HFF-Myc (cell line): ENCODE results near the gene RPP38.

Source experiments
- DNase-seq: peaks from one replicate; pipeline ENCODE4 v3.0.0-alpha.2; 2011; ENCODE audit warnings: low read depth; ENCODE audit errors: extremely low read depth
- H3K4me3 ChIP-seq: replicated peaks from 2 replicates; pipeline ENCODE4 v1.5.1; 2011; ENCODE audit warnings: low read depth, mild to moderate bottlenecking, control low read depth, low read length
- TF ChIP-seq, protein P1 (sequence below): IDR thresholded peaks from 2 replicates; pipeline ENCODE4 v1.5.1; 2012; ENCODE audit warnings: mild to moderate bottlenecking, low read depth, low read length, control low read depth; ENCODE audit errors: missing control alignments

Gene RPP38, protein sequence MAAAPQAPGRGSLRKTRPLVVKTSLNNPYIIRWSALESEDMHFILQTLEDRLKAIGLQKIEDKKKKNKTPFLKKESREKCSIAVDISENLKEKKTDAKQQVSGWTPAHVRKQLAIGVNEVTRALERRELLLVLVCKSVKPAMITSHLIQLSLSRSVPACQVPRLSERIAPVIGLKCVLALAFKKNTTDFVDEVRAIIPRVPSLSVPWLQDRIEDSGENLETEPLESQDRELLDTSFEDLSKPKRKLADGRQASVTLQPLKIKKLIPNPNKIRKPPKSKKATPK

DNA sequence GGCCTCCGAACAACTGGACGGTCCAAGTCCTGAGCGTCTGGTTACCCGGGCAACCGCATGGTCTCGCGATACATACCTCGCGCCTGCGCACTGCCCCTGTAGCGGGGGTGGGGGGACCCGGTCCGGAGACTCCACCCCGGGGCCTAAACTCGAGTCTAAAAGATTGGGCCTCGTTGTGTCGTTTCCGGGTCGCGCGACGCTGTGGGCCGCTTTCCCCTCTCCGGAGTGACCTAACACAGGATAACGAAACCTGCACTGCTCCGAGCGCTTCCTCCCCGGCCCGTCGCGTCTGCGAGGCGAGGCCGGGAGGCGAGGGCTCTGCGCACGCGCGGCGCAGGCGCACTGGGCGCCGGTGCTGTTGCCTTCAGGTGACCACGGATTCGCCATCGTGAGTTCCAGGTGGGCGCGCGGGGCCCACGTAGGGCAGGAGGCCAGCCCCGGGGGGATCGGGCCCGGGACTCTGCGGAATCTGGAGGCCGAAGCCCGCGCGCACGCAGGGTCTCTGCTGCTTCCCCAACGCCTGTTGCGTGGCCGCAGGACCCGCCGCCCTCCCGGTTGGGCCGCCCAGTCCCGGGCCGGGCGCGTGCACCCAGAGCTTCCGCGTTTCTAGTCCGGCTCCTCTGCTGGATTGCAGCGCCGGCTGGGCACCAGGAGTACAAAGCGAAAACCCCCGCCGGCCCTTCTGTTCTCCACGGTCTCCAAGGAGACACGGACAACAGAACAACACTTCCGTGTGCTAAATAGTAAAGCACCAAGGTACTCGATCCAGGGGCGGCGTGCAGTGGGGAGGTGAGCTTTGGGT lies at the start of gene RPP38:
TSS of gene RPP38 (plus strand) at position 345 of the 802 bp plus-strand sequence. CDS start 5,960 bp downstream, outside the sequence.
- DNase-seq: peak; percentile 84
- peak within 1 kb of the TSS; percentile 73 for H3K4me3 ChIP-seq
- TF ChIP-seq, protein P1, sequence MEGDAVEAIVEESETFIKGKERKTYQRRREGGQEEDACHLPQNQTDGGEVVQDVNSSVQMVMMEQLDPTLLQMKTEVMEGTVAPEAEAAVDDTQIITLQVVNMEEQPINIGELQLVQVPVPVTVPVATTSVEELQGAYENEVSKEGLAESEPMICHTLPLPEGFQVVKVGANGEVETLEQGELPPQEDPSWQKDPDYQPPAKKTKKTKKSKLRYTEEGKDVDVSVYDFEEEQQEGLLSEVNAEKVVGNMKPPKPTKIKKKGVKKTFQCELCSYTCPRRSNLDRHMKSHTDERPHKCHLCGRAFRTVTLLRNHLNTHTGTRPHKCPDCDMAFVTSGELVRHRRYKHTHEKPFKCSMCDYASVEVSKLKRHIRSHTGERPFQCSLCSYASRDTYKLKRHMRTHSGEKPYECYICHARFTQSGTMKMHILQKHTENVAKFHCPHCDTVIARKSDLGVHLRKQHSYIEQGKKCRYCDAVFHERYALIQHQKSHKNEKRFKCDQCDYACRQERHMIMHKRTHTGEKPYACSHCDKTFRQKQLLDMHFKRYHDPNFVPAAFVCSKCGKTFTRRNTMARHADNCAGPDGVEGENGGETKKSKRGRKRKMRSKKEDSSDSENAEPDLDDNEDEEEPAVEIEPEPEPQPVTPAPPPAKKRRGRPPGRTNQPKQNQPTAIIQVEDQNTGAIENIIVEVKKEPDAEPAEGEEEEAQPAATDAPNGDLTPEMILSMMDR: no peak

DNA sequence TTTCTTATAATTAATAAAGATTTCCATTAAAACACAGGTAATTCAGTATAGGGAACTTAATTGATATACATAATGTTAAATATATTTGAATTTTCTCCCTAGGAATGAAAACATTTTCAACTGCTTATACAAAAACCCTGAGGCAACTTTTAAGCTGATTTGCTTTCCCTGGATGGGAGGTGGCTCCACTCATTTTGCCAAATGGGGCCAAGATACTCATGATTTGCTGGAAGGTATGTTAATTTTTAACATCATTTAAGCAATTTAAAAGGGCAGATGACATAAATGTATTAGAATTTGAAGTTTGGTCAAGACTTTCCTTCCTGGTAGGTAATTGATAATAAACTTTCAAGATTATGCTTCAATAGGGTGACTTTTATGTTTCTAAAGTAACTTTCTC lies 47.6 kb upstream of the RPP38 start:
- no peak for DNase-seq
- H3K4me3 ChIP-seq: no peak overlapping the region
- TF ChIP-seq, protein P1: no peak

DNA sequence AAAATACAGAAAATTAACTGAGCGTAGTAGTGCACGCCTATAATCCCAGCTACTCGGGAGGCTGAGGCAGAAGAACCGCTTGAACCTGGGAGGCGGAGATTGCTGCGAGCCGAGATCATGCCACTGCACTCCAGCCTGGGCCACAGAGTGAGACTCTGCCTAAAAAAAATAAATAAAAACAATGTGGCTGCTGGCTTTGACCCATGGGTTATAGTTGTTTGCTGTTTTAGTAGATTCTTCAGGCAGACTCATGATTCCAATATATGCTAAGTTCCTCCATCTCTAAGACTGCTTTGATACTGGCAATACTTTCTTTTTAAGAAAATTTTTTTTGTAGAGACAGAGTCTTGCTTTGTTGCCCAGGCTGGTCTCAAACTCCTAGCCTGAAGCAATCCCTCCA lies 45.0 kb upstream of the RPP38 start:
- DNase-seq: no peak
- TF ChIP-seq, protein P1: no peak
- H3K4me3 ChIP-seq: no peak overlapping the region

DNA sequence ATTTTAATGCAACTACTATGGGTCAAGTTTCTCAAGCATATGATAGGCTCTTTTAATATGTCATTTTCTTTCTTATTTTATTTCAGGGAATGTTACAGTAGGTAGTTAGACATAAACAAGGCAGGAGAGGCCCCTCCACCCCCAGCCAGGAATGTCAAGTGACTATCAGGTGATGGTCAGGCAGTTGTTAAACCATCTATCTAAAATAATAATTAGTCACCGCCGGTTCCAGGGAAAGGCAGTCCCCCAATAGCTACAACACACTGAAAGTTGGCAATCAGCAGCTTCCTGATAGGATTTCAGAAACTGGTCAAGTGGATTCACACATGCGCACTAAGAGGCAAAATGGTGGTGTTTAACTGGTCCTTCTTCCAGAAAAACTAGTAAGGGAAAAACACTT lies 44.1 kb upstream of the RPP38 start:
- TF ChIP-seq, protein P1: no peak
- DNase-seq: no peak
- H3K4me3 ChIP-seq: no peak overlapping the region

DNA sequence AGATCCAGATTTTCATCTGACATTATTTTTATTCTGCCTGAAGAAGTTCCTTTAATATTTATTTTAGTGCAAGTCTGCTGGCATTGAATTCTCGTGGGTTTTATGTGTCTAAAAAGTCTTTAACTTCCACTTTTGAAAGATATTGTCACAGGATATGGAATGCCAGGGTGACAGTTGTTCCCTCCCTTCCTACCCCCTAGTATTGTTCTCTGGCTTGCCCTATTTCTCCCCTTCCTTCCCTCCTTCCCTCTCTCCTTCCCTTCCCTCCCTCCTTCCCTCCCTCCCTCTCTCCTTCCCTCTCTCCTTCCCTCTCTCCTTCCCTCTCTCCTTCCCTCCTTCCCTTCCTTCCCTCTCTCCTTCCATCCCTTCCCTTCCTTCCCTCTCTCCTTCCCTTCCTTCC lies 38.5 kb upstream of the RPP38 start:
- TF ChIP-seq, protein P1: no peak
- no peak for DNase-seq
- H3K4me3 ChIP-seq: no peak overlapping the region

DNA sequence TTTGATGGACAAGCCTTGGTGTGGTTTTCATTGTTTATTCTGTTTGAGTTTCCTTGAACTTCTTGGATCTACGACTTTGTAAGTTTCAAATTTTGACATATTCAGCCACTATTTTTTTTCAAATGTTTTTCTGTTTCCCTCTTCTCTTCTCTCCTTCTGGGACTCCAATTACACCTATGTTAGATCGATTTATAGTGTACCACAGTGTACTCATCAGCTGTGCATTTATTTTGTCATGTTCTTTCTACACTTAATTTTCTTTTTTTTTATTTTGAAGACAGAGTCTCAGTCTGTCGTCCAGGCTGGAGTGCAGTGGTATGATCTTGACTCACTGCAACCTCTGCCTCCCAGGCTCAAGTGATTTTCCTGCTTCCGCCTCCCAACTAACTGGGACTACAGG lies 37.2 kb upstream of the RPP38 start:
- H3K4me3 ChIP-seq: no peak overlapping the region
- TF ChIP-seq, protein P1: no peak
- no peak for DNase-seq

DNA sequence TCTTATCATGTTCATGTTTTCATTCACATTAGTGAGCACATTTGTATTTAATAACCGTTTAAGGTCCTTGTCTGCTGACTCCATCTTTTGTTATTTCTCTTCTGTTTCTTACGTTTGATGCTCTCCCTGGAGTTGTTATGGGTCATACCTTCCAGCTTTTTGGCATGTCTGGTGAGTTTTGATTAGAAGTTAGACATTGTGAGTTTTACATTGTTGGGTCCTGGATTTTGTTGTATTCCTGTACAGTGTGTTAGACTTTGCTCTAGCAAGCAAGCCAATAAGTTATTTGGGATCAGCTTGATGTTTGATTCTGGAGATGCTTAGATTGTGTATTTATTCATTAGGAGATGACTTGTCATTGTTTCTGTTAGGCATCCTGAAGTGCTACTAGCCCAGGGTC lies 36.5 kb upstream of the RPP38 start:
- TF ChIP-seq, protein P1: no peak
- no peak for DNase-seq
- no peak overlapping the region for H3K4me3 ChIP-seq
